ENCODE measurements around the gene SRPK2. TPM values are rescaled to one million over a fixed set of nuclear protein-coding genes. Genes with fewer than 3 reads are reported as not detected.
"Not testable (repeated sequence)": the region's sequence is repeated elsewhere in the genome, so short reads cannot be mapped to it uniquely, and the experiment has no call there.

Gene SRPK2
- total RNA-seq, 1 donor from 2014 or later = 47.1 TPM

- Histone ChIP-seq H3K4me3 (no peak overlapping the region), H3K36me3 (no peaks in the 10 kb centered on the region), H3K4me1 (peaks cover 11% of the 10 kb centered on the region), H3K9me3 (no peaks in the 10 kb centered on the region), H3K27me3 (no peaks in the 10 kb centered on the region), H3K27ac (no peak overlapping the region)
- DNase-seq (ENCODE audit: extremely low spot score in 2 of 2) = no peak
- intact Hi-C loops (cut with DNase I) = no loop called here
- TF ChIP-seq CTCF (IDR thresholded peaks at IDR 0.05) (no peak), POLR2A (IDR thresholded peaks at IDR 0.05) (no peak), POLR2AphosphoS5 (IDR thresholded peaks at IDR 0.05; ENCODE audit: insufficient read depth in 1 of 2, low read depth in 1 of 2) (no peak)
These were observed 58.2 kb downstream of the SRPK2 start for GRCh38 chr7:105330526-105330925.

- H3K27me3 ChIP-seq = no peaks in the 10 kb centered on the region
- H3K36me3 ChIP-seq = no peaks in the 10 kb centered on the region
- peaks cover 5% of the 10 kb centered on the region for H3K4me1 ChIP-seq
- no peak overlapping the region for H3K27ac ChIP-seq
- no peaks in the 10 kb centered on the region for H3K9me3 ChIP-seq
- DNase-seq (ENCODE audit: extremely low spot score in 2 of 2) = no peak
- H3K4me3 ChIP-seq = no peak overlapping the region
- TF ChIP-seq POLR2AphosphoS5 (IDR thresholded peaks at IDR 0.05; ENCODE audit: insufficient read depth in 1 of 2, low read depth in 1 of 2) (no peak), CTCF (IDR thresholded peaks at IDR 0.05) (no peak), POLR2A (IDR thresholded peaks at IDR 0.05) (no peak)
- intact Hi-C loops (cut with DNase I) = no loop called here
These were observed 61.5 kb downstream of the SRPK2 start for GRCh38 chr7:105327201-105327600.

DNA sequence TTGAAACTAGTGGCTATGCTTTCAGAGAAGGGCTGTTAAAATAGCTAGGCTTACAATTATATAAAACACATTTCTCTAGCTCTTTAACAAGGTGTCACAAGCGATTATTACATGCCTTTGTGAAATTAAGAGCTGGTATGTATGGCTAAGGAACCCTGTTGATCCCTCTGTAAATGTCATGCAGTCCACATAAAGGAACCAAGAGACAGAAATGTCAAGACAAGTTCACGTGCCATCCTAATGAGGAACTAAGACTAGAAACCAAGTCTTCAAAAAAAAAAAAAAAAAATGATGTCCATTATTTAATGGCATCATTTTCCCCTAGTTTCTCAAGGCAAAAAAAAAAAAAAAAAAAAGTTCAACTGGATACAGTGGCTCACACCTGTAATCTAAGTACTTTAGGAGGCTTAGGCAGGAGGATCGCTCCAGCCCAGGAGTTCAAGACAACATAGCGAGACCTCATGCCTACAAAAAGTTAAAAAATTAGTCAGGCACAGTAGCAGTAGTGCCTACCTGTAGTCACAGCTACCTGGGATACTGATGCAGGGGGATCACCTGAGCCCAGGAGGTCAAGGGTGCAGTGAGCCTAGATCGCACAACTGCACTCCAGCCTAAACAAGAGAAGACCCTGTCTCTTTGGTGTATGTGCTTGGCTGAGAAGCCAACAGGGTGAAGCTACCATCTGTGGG is 63.4 kb downstream of the SRPK2 start:
- Histone ChIP-seq H3K9me3 (no peaks in the 10 kb centered on the region), H3K27me3 (no peaks in the 10 kb centered on the region), H3K4me1 (peaks cover 5% of the 10 kb centered on the region), H3K36me3 (no peaks in the 10 kb centered on the region), H3K27ac (no peak overlapping the region), H3K4me3 (no peak overlapping the region)
- TF ChIP-seq POLR2A (IDR thresholded peaks at IDR 0.05) (no peak), CTCF (IDR thresholded peaks at IDR 0.05) (no peak), POLR2AphosphoS5 (IDR thresholded peaks at IDR 0.05; ENCODE audit: insufficient read depth in 1 of 2, low read depth in 1 of 2) (no peak)
- intact Hi-C loops (cut with DNase I) = no loop called here
- DNase-seq (ENCODE audit: extremely low spot score in 2 of 2) = no peak

GRCh38 chr7:105324606-105325005 is 64.1 kb downstream of the SRPK2 start:
- H3K27me3 ChIP-seq; H3K36me3 ChIP-seq; H3K4me1 ChIP-seq; intact Hi-C loops (cut with DNase I); DNase-seq (ENCODE audit: extremely low spot score in 2 of 2); H3K9me3 ChIP-seq; H3K27ac ChIP-seq; H3K4me3 ChIP-seq: not testable (repeated sequence)

- DNase-seq (ENCODE audit: extremely low spot score in 2 of 2) = no peak
- Histone ChIP-seq H3K4me3 (no peak overlapping the region), H3K36me3 (no peaks in the 10 kb centered on the region), H3K9me3 (no peaks in the 10 kb centered on the region), H3K27me3 (no peaks in the 10 kb centered on the region), H3K4me1 (peaks cover 5% of the 10 kb centered on the region), H3K27ac (no peak overlapping the region)
- intact Hi-C loops (cut with DNase I) = no loop called here
- TF ChIP-seq CTCF (IDR thresholded peaks at IDR 0.05) = no peak
- TF ChIP-seq POLR2A (IDR thresholded peaks at IDR 0.05) = no peak
- TF ChIP-seq POLR2AphosphoS5 (IDR thresholded peaks at IDR 0.05; ENCODE audit: insufficient read depth in 1 of 2, low read depth in 1 of 2) = no peak
These were observed 65.4 kb downstream of the SRPK2 start for GRCh38 chr7:105323366-105323765.
